GM10266 (cell line): ENCODE measurements around the gene AQP6.

Experiments used
- DNase-seq: peaks from one replicate; pipeline ENCODE4 v3.0.0; 2012; ENCODE audit errors: extremely low spot score
- CTCF ChIP-seq: IDR thresholded peaks from 2 replicates; pipeline ENCODE4 v1.5.1; 2012; ENCODE audit warnings: mild to moderate bottlenecking, low read depth; ENCODE audit not compliant: control insufficient read depth, insufficient read depth; ENCODE audit errors: missing control alignments

AQP6 gene

GRCh38 chr12:50004696-50005095 lies 31.9 kb downstream of the AQP6 start:
- TF ChIP-seq CTCF = no peak
- DNase-seq = no peak

GRCh38 chr12:50005175-50005574 lies 32.4 kb downstream of the AQP6 start:
- no peak for DNase-seq
- TF ChIP-seq CTCF = no peak

- TF ChIP-seq CTCF = no peak
- no peak for DNase-seq
These were observed 33.5 kb downstream of the AQP6 start for GRCh38 chr12:50006280-50006679.

GRCh38 chr12:50006754-50007442 lies 34.2 kb downstream of the AQP6 start:
- no peak for DNase-seq

GRCh38 chr12:50013361-50014147 lies 40.8 kb downstream of the AQP6 start:
- no peak for DNase-seq
- no peak for TF ChIP-seq CTCF

More at GRCh38 chr12:50006754-50007442, 34.2 kb downstream of the AQP6 start:
- no peak for TF ChIP-seq CTCF

- no peak for DNase-seq
- no peak for TF ChIP-seq CTCF
These were observed 41.6 kb downstream of the AQP6 start for GRCh38 chr12:50014342-50014741.
